ENCODE results near the gene MITF. TPM values are rescaled to one million over a fixed set of nuclear protein-coding genes. Genes with fewer than 3 reads are reported as not detected.

The MITF gene
- total RNA-seq, 1 donor from 2014 or later = 2.0 TPM

GRCh38 chr3:69934398-69934797, 195.1 kb downstream of the MITF start:
- Mint-ChIP-seq H3K4me3 (no peak overlapping the region), H3K27ac (ENCODE audit: unreplicated experiment) (no peak overlapping the region), H3K4me1 (peaks cover 10% of the 10 kb centered on the region), H3K36me3 (ENCODE audit: low read depth) (no peaks in the 10 kb centered on the region), H3K9me3 (no peaks in the 10 kb centered on the region), H3K27me3 (ENCODE audit: low read depth) (peaks cover 13% of the 10 kb centered on the region)
- TF ChIP-seq CTCF (conservative IDR thresholded peaks at IDR 0.05) = no peak
- no peak for DNase-seq (ENCODE audit: low read depth, low spot score)

- DNase-seq (ENCODE audit: low read depth, low spot score) = no peak
- Mint-ChIP-seq H3K27ac (ENCODE audit: unreplicated experiment) (no peak overlapping the region), H3K36me3 (ENCODE audit: low read depth) (no peaks in the 10 kb centered on the region), H3K4me3 (no peak overlapping the region), H3K4me1 (peaks cover 10% of the 10 kb centered on the region), H3K9me3 (no peaks in the 10 kb centered on the region), H3K27me3 (ENCODE audit: low read depth) (peaks cover 13% of the 10 kb centered on the region)
- TF ChIP-seq CTCF (conservative IDR thresholded peaks at IDR 0.05) = no peak
Measured at GRCh38 chr3:69936266-69936665, 197.0 kb downstream of the MITF start.

- Mint-ChIP-seq H3K27ac (ENCODE audit: unreplicated experiment) (no peak overlapping the region), H3K36me3 (ENCODE audit: low read depth) (no peaks in the 10 kb centered on the region), H3K9me3 (no peaks in the 10 kb centered on the region), H3K4me3 (no peak overlapping the region), H3K4me1 (peaks cover 6% of the 10 kb centered on the region), H3K27me3 (ENCODE audit: low read depth) (peaks cover 13% of the 10 kb centered on the region)
- no peak for DNase-seq (ENCODE audit: low read depth, low spot score)
- TF ChIP-seq CTCF (conservative IDR thresholded peaks at IDR 0.05) = no peak
Measured at GRCh38 chr3:69938061-69938460, 198.8 kb downstream of the MITF start.

- DNase-seq (ENCODE audit: low read depth, low spot score) = no peak
- TF ChIP-seq CTCF (conservative IDR thresholded peaks at IDR 0.05) = no peak
- Mint-ChIP-seq H3K36me3 (ENCODE audit: low read depth) (no peaks in the 10 kb centered on the region), H3K4me3 (no peak overlapping the region), H3K4me1 (peaks cover 6% of the 10 kb centered on the region), H3K27ac (ENCODE audit: unreplicated experiment) (no peak overlapping the region), H3K9me3 (no peaks in the 10 kb centered on the region), H3K27me3 (ENCODE audit: low read depth) (peaks cover 13% of the 10 kb centered on the region)
Measured at GRCh38 chr3:69938931-69939330, 199.7 kb downstream of the MITF start.

- no peaks in the 10 kb centered on the region for H3K36me3 Mint-ChIP-seq (ENCODE audit: low read depth)
- H3K27ac Mint-ChIP-seq (ENCODE audit: unreplicated experiment) = no peak overlapping the region
- H3K27me3 Mint-ChIP-seq (ENCODE audit: low read depth) = peaks cover 13% of the 10 kb centered on the region
Measured at GRCh38 chr3:69941037-69941436, 201.8 kb downstream of the MITF start.

More at GRCh38 chr3:69941037-69941436, 201.8 kb downstream of the MITF start:
- no peak for TF ChIP-seq CTCF (conservative IDR thresholded peaks at IDR 0.05)
- Mint-ChIP-seq H3K4me3 (no peak overlapping the region), H3K9me3 (no peaks in the 10 kb centered on the region), H3K4me1 (peaks cover 21% of the 10 kb centered on the region)
- no peak for DNase-seq (ENCODE audit: low read depth, low spot score)
